Skeletal muscle cell (primary cell): ENCODE results near the gene COA6.

Experiments
- DNase-seq: peaks from one replicate; pipeline ENCODE4 v3.0.0-alpha.2; 2010; ENCODE audit warnings: low read depth
- H3K4me3 ChIP-seq: 2 replicates; pipeline ENCODE4 v1.5.1; 2011; ENCODE audit warnings: low read depth, mild to moderate bottlenecking, control low read depth, low read length, moderate library complexity

The COA6 gene

GRCh38 chr1:234402939-234403338 is 29.7 kb downstream of the COA6 start:
- no peak for DNase-seq
- no peak overlapping the region for H3K4me3 ChIP-seq

GRCh38 chr1:234405676-234406075 is 32.4 kb downstream of the COA6 start:
- no peak overlapping the region for H3K4me3 ChIP-seq
- no peak for DNase-seq

- no peak for DNase-seq
- H3K4me3 ChIP-seq, result no peak overlapping the region
Observed at GRCh38 chr1:234406871-234407270, 33.6 kb downstream of the COA6 start.

GRCh38 chr1:234408757-234409156 is 35.5 kb downstream of the COA6 start:
- no peak for DNase-seq
- H3K4me3 ChIP-seq, result no peak overlapping the region

GRCh38 chr1:234409328-234409727 is 36.1 kb downstream of the COA6 start:
- DNase-seq, result no peak

GRCh38 chr1:234412830-234413229 is 39.6 kb downstream of the COA6 start:
- no peak for DNase-seq
- no peak overlapping the region for H3K4me3 ChIP-seq

More at GRCh38 chr1:234409328-234409727, 36.1 kb downstream of the COA6 start:
- H3K4me3 ChIP-seq, result no peak overlapping the region

GRCh38 chr1:234413485-234413884 is 40.2 kb downstream of the COA6 start:
- no peak for DNase-seq
- no peak overlapping the region for H3K4me3 ChIP-seq

GRCh38 chr1:234413990-234414389 is 40.7 kb downstream of the COA6 start:
- no peak for DNase-seq
- H3K4me3 ChIP-seq, result no peak overlapping the region

GRCh38 chr1:234427950-234428646 is 54.8 kb downstream of the COA6 start:
- DNase-seq, result no peak
- H3K4me3 ChIP-seq, result no peak overlapping the region

GRCh38 chr1:234429434-234429806 is 56.2 kb downstream of the COA6 start:
- H3K4me3 ChIP-seq, result no peak overlapping the region

GRCh38 chr1:234430691-234431090 is 57.4 kb downstream of the COA6 start:
- no peak for DNase-seq
- no peak overlapping the region for H3K4me3 ChIP-seq

More at GRCh38 chr1:234429434-234429806, 56.2 kb downstream of the COA6 start:
- DNase-seq, result no peak

- no peak for DNase-seq
- H3K4me3 ChIP-seq, result no peak overlapping the region
Observed at GRCh38 chr1:234431255-234431654, 58.0 kb downstream of the COA6 start.

- H3K4me3 ChIP-seq, result no peak overlapping the region
- DNase-seq, result peak; percentile 48
Observed at GRCh38 chr1:234433563-234434285, 60.5 kb downstream of the COA6 start.
